Subcutaneous adipose tissue (tissue), 4 donors: ENCODE measurements around the gene PCK1. TPM values are rescaled to one million over a fixed set of nuclear protein-coding genes. Genes with fewer than 3 reads are reported as not detected.

ENCODE experiments used
- total RNA-seq, 4 donors: library from RNA; depleted of rRNA; stranded (reverse); fragments of >200 nt; gene quantifications; one replicate each; pipeline ENCODE4 v1.1.0, GENCODE V29; 2016
- TF ChIP-seq, protein P1 (sequence below): fragments of 450-650 bp; IDR thresholded peaks from one replicate; pipeline ENCODE4 v1.5.1; 2016; ENCODE audit warnings: low read depth, mild to moderate bottlenecking, control low read depth, antibody characterized with exemption, moderate library complexity

Gene PCK1
- total RNA-seq, 4 donors from 2014 or later, result 152 to 643 (median 237) TPM

GRCh38 chr20:57589123-57589727 lies 28.3 kb downstream of the PCK1 start:
- TF ChIP-seq, protein P1, sequence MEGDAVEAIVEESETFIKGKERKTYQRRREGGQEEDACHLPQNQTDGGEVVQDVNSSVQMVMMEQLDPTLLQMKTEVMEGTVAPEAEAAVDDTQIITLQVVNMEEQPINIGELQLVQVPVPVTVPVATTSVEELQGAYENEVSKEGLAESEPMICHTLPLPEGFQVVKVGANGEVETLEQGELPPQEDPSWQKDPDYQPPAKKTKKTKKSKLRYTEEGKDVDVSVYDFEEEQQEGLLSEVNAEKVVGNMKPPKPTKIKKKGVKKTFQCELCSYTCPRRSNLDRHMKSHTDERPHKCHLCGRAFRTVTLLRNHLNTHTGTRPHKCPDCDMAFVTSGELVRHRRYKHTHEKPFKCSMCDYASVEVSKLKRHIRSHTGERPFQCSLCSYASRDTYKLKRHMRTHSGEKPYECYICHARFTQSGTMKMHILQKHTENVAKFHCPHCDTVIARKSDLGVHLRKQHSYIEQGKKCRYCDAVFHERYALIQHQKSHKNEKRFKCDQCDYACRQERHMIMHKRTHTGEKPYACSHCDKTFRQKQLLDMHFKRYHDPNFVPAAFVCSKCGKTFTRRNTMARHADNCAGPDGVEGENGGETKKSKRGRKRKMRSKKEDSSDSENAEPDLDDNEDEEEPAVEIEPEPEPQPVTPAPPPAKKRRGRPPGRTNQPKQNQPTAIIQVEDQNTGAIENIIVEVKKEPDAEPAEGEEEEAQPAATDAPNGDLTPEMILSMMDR, result no peak

DNA sequence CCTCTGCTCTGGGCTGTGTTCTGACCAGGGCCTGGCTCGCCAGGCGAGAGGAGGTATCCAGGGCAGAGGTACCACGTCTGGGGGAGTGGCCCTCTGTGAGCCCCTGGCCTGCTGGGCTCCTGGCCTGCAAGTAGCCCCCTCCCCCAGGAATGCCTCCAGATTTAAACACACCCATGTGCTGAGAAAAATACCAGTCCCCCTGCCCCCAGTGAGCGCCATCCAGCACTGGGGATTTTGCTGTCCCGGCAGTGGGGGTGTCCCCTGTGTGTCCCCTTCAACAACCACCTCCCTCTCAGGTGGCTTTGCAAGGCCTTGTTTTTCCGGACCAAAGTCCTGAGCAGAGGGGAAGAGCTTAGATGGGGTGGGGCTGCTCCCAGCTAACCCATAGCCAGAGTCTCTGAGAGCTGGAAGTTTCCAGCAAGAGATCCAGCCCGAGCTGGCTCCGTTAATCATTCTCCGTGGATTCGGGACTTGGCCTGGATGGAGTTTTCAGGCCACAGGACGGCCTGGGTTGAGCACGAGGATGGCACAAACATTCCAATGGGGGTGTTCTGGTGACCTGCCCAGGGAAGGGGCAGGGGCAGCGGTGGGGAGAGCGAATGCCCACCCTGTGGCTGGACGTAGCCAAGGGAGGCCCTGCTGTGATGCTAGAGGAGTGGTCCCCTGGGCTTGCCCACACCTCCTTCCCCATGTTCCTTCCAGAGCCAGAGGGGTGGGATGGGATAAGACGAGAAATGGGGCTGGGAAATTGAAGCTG lies 29.0 kb downstream of the PCK1 start:
- TF ChIP-seq, protein P1, result no peak

DNA sequence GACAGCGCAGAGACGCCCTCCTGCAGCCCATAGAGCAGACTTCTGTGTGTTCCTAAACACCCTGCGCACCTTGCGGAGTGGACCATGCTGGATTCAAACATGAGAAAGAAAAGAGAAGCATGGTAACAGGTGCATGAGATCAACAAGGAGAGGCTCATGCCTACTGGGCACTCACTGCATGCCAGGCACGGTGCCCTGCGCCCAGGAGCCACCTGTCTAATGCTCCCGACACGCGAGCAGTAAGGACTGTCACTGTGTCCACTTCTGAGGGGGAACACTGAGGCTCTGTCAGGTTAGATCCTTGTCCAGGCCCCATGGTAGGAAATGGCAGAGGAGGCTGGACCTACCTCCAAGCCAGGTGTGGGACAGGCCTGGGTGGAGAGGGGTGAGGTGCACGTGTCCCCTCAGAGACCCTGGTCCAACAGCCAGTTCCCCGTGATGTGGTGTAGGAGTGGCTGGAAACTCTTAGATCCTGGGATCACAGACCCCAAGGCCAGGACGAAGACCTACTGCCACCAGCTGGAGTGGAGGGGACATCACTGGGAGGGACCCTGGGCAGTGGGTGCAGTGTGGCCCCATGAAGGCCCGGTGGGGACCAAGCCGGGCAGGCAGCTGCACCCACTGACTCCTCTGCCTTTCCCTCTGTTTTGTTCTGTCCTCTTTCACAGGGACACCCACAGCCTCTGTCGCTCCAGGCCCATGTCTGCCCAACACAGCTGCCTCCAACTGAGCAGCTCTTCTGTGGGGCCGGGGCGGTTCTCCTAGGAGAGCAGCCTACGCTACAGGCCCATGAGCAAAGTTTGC lies 29.8 kb downstream of the PCK1 start:
- TF ChIP-seq, protein P1, result no peak

- TF ChIP-seq, protein P1, result no peak
These were observed 30.6 kb downstream of the PCK1 start for GRCh38 chr20:57591289-57592229.

DNA sequence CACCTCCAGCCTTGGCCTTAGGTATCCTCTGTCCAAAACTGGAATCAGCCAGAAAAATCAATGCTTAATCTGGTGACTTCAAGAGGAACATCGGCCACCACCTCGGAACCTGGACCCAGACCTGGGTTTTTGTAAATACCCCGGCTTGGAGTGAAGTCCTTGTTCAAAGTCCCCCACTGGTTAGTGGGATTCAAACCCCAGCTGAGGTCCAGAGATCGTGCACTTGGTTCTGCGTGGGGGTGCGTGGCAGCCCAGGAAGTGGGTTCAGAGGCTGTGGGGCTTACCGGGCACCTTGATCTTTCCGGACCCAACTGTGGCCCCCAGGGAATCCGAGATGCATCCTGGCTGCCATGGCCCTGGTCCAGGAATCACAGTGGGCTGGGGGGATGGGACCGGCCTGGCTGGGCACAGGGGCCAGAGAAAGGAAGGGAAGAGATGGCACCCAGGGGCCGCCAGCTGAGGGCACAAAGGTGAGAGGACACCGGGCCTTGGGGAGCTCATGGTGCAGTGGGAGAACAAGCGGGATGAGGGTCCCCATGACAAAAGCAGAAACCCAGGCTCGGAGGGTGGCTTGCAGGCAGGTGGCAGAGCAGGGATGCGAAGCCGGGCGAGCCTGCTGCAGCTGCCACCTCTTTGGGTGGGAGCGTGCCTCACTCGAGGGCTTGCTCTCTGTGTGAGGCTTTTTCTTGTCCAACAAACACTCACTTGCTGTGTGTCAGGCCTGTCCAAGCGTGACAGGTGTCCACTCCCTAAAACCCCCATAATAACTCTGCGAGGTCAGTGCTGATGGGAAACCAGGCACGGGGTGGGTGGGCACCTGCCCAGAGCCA lies 31.6 kb downstream of the PCK1 start:
- TF ChIP-seq, protein P1, result no peak

- TF ChIP-seq, protein P1, result no peak
These were observed 32.4 kb downstream of the PCK1 start for GRCh38 chr20:57593134-57593886.
